ENCODE data around the gene MMEL1.

MMEL1 gene

DNA sequence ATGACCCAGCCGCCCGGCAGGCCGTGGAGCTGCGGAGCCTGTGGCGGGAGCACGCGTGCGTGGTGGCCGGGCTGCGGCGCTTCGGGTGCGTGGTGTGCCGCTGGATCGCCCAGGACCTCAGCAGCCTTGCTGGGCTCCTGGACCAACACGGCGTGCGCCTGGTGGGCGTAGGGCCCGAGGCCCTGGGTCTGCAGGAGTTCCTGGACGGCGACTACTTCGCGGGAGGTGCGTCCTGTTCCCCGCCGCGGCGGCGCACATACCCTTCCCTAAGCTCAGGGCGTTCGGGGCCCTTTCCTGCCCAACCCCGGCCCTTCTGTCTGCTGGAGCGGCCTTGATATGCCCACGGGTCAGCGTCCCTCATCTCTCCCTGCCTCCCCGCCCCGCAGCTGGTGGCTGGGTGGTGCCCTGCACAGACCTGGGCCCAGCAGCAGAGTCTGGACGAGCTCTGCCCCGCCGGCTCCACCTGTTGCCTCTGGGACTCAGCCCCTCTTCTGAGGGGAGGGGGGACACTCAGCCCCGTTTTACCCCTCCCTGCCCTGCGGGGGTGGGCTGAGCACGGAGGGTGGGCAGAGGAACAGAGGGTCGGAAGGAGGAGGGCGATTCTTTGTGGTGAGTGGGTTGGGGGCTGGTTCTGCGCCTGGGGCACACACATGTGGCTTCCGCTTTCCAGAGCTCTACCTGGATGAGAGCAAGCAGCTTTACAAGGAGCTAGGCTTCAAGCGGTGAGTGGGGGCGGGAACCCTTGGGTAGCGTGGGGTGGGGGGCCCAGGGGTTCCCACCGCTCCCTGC is 45.6 kb downstream of the MMEL1 start:
- TF ChIP-seq CTCF (IDR thresholded peaks at IDR 0.05): no peak
- no peak overlapping the region for H3K27ac Mint-ChIP-seq
- H3K9me3 Mint-ChIP-seq: peaks cover 5% of the 10 kb centered on the region
- no peak for DNase-seq
- H3K4me3 Mint-ChIP-seq: peak overlapping the region; percentile 75
- peaks cover 3% of the 10 kb centered on the region for H3K27me3 Mint-ChIP-seq (ENCODE audit: low read depth, poor library complexity)
- H3K4me1 Mint-ChIP-seq: peaks cover 28% of the 10 kb centered on the region
- peaks cover 10% of the 10 kb centered on the region for H3K36me3 Mint-ChIP-seq (ENCODE audit: low read depth)

DNA sequence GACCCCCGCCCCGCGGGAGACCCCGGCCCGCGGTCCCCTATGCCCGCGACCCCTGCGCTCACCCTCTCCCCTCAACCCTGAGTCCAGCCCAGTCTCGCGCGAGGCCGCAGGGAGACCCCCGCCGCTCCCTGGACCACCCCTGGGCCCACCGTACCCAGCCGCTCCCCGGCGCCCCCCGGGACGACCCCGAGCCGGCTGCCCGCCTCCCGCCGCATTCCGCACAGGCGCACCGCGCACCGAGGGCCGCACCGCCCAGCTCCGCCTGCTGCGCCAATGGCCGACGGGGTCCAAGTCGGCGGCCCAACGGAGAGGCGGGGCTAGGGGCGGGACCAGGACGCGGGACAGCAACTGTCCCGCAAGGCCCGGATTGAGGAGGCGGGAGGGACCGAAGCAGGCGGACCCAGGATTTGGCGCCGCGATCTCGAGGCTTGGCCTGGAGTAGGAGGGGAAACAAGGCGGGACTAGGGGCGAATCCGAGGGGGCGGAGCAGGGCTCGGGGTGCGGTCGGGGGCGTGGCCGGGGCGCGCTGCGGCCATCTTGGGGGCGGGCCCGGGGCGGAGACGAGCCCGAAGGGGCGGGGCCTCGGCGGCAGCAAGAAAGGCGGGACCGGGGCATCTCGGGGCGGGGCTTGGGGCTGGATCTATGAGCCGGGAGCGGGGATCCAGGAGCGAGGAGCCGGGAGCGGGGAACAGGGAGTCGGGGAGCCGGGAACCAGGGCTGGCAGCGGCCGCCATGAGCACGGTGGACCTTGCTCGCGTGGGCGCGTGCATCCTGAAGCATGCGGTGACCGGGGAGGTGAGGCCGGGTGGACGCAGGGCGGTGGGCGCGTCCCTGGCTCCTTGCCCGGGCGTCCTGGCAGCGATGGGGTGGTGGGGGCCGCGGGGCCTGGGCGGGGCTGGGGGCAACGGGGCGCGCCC is 46.4 kb downstream of the MMEL1 start, which contains the start of gene PRXL2B:
PRXL2B (plus strand) TSS at position 624 of the 917 bp plus-strand sequence; CDS start at position 733, 109 bp downstream.
- TF ChIP-seq CTCF (IDR thresholded peaks at IDR 0.05): no peak
- DNase-seq: peak; percentile 100
- H3K36me3 Mint-ChIP-seq (ENCODE audit: low read depth): peaks cover 10% of the 10 kb centered on the region
- peaks cover 4% of the 10 kb centered on the region for H3K27me3 Mint-ChIP-seq (ENCODE audit: low read depth, poor library complexity)
- H3K27ac Mint-ChIP-seq: no peak within 1 kb of the TSS
- peaks cover 34% of the 10 kb centered on the region for H3K4me1 Mint-ChIP-seq
- H3K9me3 Mint-ChIP-seq: peaks cover 5% of the 10 kb centered on the region
- peak within 1 kb of the TSS; percentile 87 for H3K4me3 Mint-ChIP-seq

GRCh38 chr1:2585318-2586092 is 47.3 kb downstream of the MMEL1 start:
- H3K27ac Mint-ChIP-seq: peak overlapping the region; percentile 66
- no peaks in the 10 kb centered on the region for H3K9me3 Mint-ChIP-seq
- no peak for TF ChIP-seq CTCF (IDR thresholded peaks at IDR 0.05)
- H3K36me3 Mint-ChIP-seq (ENCODE audit: low read depth): peaks cover 4% of the 10 kb centered on the region
- H3K4me1 Mint-ChIP-seq: peaks cover 34% of the 10 kb centered on the region
- H3K4me3 Mint-ChIP-seq: peak overlapping the region; percentile 87
- peaks cover 11% of the 10 kb centered on the region for H3K27me3 Mint-ChIP-seq (ENCODE audit: low read depth, poor library complexity)
- DNase-seq: no peak

DNA sequence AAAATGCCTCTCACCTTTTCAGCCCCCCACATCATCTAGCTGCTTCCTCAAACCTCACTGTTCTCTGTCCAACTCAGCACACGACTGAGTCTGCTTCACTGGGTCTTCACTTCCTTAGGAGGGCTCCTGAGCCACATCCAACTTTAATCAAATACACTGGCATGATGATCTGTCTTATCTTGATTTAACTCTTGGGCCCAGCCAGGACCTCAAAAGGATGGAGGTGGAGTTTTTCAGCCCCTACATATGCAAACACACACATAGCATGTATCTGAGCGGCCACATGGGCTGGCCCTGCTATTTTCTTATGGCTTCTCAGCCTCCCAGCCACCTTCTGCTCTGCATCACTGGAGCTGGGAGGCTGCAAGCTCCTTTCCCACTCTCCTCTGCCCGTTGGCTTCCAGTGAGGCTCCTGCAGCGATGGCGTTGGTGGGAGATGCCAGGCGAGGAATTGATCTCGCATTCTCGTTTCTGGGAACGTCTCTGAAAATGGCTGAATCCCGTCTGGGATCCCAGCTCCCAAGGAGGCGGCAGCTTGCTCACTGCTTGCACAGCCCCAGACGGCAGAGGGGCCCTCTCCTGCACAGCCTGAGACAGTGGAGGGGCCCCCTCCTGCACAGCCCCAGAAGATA is 48.0 kb downstream of the MMEL1 start:
- Mint-ChIP-seq H3K36me3 (ENCODE audit: low read depth) (peaks cover 4% of the 10 kb centered on the region), H3K4me1 (peaks cover 37% of the 10 kb centered on the region), H3K27ac (no peak overlapping the region), H3K4me3 (peak overlapping the region; percentile 87), H3K9me3 (no peaks in the 10 kb centered on the region), H3K27me3 (ENCODE audit: low read depth, poor library complexity) (peaks cover 11% of the 10 kb centered on the region)
- no peak for TF ChIP-seq CTCF (IDR thresholded peaks at IDR 0.05)
- DNase-seq: no peak

- H3K9me3 Mint-ChIP-seq: no peaks in the 10 kb centered on the region
- TF ChIP-seq CTCF (IDR thresholded peaks at IDR 0.05): no peak
- DNase-seq: no peak
- H3K27me3 Mint-ChIP-seq (ENCODE audit: low read depth, poor library complexity): peaks cover 11% of the 10 kb centered on the region
- H3K4me1 Mint-ChIP-seq: peaks cover 42% of the 10 kb centered on the region
- no peak overlapping the region for H3K4me3 Mint-ChIP-seq
- H3K36me3 Mint-ChIP-seq (ENCODE audit: low read depth): no peaks in the 10 kb centered on the region
- H3K27ac Mint-ChIP-seq: no peak overlapping the region
These were observed 48.9 kb downstream of the MMEL1 start for GRCh38 chr1:2583871-2584351.

Measured in nephron progenitor cell (in vitro differentiated cells).